Activated gamma-delta T cell treated with Interleukin-2 at 50 U/mL for 16 hours (primary cell): ENCODE measurements around the gene ANKFY1.
"Not testable (repeated sequence)": the region's sequence is repeated elsewhere in the genome, so short reads cannot be mapped to it uniquely, and the experiment has no call there.

Source experiments
- DNase-seq: peaks from one replicate; pipeline ENCODE4 v3.0.0-alpha.2; 2020

ANKFY1 gene

DNA sequence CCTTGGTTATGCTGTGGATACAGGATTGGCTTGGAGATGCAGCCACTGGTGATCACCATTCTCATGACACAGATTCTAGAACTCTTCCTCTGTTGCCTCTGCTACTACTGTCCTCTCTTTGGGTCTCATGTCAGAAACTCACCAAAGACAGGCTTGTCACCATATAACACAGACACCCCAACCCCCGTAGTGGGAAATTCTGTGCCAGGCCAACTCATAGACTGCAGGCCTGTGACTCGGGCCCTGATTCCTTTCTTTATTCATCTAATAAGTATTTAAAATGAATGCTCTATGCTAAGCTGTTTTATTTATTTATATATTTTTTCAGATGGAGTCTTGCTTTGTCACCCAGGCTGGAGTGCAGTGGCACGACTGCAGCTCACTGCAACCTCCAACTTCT is 111.3 kb downstream of the ANKFY1 start:
- no peak for DNase-seq

GRCh38 chr17:4150096-4150495 is 113.7 kb downstream of the ANKFY1 start:
- DNase-seq = no peak

DNA sequence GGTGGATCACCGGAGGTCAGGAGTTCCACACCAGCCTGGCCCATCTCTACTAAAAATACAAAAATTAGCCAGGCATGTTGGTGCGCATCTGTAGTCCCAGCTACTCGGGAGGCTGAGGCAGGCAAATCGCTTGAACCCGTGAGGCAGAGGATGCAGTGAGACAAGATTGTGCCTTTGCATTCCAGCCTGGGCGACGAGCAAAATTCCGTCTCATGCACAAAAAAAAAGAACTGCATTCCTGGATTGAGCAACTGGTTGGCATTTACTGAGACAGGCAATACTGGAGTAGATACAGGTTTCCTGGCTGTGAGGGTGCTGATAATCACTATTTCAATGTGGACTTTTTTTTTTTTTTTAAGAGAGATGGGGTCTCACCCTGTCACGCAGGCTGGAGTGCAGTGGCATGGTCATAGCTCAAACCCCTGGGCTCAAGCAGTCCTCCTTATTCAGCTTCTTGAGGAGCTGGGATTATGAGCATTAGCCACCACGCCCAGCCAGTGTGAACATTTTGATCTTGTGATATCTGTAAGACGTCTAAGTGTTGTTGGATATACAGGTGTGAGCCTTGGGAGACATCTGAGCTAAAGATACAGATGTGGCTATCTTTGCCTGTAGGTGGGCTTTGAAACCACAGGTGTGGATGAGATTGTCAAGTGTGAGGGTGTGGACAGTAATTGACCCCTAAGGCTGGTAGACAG is 115.0 kb downstream of the ANKFY1 start:
- DNase-seq = no peak

DNA sequence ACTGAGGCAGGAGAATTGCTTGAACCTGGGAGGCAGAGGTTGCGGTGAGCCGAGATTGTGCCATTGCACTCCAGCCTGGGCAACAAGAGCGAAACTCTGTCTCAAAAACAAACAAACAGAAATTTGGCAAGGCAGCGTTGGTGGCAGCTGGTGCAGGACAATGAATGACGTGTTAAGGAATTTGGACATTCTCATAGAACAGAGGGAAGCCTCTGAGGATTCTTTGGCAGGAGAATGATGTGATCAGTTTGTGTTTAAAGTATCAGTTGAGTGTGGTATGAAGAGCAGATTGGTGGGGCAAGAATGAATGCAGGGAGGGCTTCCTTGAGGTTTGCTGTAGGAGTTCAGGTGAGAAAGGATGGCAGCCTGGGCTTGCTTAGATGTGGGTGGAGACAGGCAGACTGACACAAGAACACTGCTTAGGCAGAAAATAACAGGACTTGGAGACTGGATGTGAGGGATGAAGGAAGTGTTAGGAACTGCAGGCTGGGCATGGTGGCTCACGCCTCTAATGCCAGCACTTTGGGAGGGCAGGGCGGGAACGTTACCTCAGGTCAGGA is 115.9 kb downstream of the ANKFY1 start:
- no peak for DNase-seq

GRCh38 chr17:4146641-4147040 is 117.1 kb downstream of the ANKFY1 start:
- no peak for DNase-seq

DNA sequence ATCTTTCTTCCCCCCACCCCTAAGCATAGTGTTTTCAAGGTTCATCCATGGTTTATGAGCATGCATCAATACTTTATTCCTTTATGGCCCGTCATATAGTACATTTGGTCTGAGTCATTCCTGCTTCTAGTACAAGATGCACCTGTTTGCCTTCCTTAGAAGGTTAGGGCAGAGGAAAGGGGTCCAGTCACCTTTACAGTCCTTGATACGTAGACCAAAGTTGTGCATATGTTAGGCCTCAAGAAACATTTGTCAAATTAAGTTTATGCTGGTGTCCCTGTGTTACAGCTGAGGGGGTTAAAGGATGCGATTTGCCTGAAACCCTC is 119.4 kb downstream of the ANKFY1 start:
- no peak for DNase-seq

DNA sequence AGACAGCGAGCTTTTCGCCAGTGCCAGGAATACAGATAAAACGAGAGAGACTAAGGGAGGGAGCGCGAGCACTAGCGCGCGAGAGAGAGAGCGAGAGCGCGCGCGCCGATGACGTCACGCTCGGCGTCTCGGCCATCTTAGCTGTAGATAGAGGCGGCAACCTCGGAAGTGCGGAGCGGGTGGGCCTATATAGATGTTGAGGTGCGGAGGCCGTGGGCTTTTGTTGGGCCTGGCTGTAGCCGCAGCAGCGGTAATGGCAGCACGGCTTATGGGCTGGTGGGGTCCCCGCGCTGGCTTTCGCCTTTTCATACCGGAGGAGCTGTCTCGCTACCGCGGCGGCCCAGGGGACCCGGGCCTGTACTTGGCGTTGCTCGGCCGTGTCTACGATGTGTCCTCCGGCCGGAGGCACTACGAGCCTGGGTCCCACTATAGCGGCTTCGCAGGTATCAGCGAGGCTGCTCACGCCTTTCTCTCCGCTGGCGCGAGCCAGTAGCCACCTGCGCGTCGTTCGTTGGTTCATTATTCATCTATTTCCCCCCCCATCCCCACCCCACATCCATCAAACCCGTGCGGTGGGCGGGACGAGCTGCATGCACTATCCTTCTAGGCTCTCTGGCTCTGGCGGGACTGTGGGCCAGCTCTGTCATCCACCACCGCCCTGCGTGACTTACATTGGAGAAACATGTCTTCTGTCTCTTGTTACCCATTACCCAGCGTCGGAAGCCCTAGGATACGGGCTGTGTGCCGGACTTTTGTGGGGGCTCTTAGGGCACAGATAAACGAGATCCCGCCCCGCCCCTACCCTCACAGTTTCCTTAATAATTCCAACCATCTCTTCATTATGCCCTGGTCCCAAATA is 120.0 kb downstream of the ANKFY1 start:
- peak; percentile 89 for DNase-seq

DNA sequence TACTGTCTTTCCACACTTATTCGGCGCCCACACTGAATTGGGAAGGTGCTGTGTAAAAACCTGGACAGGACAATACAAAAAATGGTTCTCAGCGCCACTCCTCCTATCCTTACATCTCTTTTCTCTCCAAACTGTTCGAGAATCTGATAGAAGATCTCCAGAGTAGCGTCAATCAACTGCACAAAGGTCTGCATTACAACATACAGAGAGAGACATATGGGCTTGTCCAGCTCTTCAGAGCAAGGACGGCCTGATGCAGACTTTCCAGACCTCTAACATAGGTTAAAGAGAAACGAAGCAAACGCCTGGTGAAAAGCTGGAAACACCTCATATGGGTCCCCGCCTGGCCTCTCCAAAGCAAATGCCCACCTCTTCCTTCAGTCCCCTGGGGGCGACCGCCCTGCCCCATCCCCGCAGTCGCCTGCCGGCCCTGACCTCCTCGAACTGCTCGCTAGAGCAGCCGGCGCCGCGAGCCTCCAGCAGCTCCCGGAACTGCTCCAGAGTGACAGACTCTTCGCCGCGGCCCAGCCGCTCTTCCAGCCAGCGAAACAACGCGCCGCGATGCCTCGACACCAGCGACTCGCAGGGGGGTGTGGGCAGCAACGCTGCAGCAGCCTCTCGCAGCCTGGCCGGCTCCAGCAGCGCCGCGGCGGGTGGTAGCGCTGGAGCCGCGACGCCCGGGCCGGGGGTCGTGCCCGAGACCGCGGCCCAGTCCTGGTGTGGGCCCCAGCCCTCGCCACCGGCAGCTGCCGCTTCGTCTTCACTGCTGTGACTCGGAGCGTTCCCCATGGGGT is 121.5 kb downstream of the ANKFY1 start:
- peak; percentile 37 for DNase-seq

- no peak for DNase-seq
Observed at GRCh38 chr17:4140125-4140524, 123.7 kb downstream of the ANKFY1 start.

DNA sequence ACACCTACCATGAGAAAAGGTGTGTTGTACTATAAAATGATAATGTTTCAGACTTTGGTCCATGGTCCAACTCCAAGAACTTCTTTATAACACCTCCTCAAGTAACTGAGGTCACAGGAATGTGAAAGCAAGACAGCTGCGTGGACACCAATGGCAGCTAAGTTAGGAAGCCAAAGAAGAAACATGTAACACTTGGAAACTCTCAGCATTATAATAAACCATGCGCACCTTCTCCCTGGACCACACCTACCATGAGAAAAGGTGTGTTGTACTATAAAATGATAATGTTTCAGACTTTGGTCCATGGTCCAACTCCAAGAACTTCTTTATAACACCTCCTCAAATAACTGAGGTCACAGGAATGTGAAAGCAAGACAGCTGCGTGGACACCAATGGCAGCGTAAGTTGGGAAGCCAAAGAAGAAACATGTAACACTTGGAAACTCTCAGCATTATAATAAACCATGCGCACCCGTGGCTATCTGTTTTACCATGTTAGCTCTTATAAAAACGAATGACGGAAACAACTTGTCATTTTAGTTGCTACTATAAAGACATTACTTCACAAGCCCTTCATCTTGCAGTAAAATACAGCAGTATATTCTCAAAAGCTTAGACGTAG is 124.8 kb downstream of the ANKFY1 start:
- not testable (repeated sequence) for DNase-seq

- no peak for DNase-seq
Observed at GRCh38 chr17:4136373-4136772, 127.4 kb downstream of the ANKFY1 start.

- no peak for DNase-seq
Observed at GRCh38 chr17:4135489-4135888, 128.3 kb downstream of the ANKFY1 start.

DNA sequence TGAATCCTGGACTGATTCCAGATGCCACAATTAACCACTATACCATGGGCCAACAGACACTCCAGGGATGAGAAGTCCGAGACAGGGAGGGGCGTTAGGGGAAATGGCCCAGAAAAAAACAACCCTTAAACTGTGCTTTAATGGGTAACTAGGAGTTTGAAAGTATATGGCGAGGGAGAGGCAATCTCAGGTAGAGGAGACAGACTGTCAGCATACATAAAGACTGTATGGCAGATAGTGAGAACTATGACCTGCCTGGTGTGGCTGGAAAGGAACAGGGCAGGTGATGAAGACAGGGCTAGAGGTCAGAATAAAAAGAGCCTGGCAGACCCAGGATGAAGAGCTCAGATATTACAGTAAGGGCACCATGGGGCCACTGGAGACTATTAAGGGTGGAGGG is 129.1 kb downstream of the ANKFY1 start:
- no peak for DNase-seq

DNA sequence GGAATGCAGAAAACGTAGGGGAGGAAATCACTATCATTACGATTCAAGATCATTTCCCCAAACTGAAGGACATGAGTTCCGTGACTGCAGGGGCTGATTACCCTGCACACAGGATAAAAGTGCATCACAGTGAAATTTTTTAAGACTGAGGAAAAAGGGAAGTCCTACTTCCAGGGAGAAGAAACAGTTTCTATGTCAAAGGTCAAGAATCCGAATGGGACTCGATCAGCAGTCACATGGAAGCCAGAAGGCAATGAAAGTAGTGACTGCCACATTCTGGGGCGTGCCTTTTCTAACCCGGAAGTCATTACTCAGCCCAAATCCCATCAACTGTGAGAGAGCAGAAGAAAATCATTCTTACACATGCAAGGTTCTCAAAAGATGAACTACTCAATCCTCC is 133.1 kb downstream of the ANKFY1 start:
- no peak for DNase-seq

DNA sequence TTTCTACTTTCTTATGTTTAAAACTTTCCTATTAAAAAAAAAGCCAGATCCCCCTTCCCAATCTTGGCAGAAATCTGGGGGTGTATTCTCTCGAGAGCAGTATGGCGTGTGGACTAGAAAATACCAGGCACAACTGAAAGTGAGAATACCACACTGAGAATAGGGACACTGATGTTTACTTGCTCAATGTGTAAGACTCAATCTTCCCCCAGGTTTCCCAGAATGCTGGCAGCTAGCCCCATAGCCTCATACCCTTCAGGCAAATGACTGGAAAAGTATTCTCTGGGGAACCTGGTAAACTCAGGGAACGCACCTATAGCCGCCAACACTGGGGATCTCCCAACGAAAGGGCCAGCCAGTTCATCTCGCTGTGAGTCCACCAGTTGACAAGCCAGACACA is 136.2 kb downstream of the ANKFY1 start:
- DNase-seq = no peak

GRCh38 chr17:4125552-4125951 is 138.2 kb downstream of the ANKFY1 start:
- no peak for DNase-seq

- DNase-seq = no peak
Observed at GRCh38 chr17:4124999-4125398, 138.8 kb downstream of the ANKFY1 start.

GRCh38 chr17:4120332-4120731 is 143.4 kb downstream of the ANKFY1 start:
- DNase-seq = no peak

GRCh38 chr17:4119299-4119698 is 144.5 kb downstream of the ANKFY1 start:
- DNase-seq = no peak

GRCh38 chr17:4118015-4118743 is 145.6 kb downstream of the ANKFY1 start:
- no peak for DNase-seq

DNA sequence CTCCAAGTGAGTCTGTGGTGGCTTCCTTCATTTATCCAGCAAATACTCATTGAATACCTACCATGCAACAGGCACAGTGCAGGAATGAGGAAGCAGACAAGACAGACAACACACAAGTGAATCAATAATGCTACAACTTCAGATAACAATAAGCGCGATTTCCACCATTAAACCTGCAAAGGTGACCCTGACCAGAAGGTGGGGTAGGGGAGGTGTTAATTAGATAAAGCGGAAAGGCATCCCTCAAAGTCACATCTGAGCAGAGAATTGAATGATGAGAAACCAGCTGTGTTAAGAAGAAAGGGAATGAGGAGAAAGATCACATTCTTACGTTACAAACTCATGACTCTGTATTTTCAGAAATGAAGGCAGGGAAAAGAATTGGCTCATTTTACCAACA is 147.3 kb downstream of the ANKFY1 start:
- no peak for DNase-seq
